ENCODE data around the gene AMDHD2. TPM values are rescaled to one million over a fixed set of nuclear protein-coding genes. Genes with fewer than 3 reads are reported as not detected.

Gene AMDHD2
- total and polyA plus RNA-seq, 2 of the 8 experiments (the other 6 are each of a cell fraction or from before 2014, with no cell fraction given): 43.0 to 54.6 TPM

DNA sequence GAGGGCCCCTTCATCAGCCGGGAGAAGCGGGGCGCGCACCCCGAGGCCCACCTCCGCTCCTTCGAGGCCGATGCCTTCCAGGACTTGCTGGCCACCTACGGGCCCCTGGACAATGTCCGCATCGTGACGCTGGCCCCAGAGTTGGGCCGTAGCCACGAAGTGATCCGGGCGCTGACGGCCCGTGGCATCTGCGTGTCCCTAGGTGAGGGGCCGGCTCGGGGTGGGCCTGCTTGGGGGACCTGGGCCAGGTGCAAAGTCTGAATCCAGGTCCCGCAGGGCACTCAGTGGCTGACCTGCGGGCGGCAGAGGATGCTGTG, 7.6 kb downstream of the AMDHD2 start:
- H3K4me3 ChIP-seq (ENCODE audit: extremely low read depth in 1 of 4, insufficient read depth in 2 of 4, low read depth in 3 of 4, low read length in 4 of 4): no peak overlapping the region
- no peak overlapping the region for H2AK5ac ChIP-seq (ENCODE audit: low read depth, low read length)
- no peak overlapping the region for H4K91ac ChIP-seq (replicated peaks; ENCODE audit: insufficient read length, low read length)
- peaks cover 0 to 19% of the 10 kb centered on the region in 2 experiments for H4K20me1 ChIP-seq (replicated peaks in 1 of 2; ENCODE audit: control insufficient read depth in 1 of 2, insufficient read depth in 2 of 2, low read length in 2 of 2)
- H3K27ac ChIP-seq (ENCODE audit: low read depth, low read length): no peak overlapping the region
- H3K4me2 ChIP-seq (ENCODE audit: insufficient read depth in 1 of 2, low read depth in 2 of 2, low read length in 2 of 2): no peak overlapping the region
- peaks cover 0 to 9% (median 7%) of the 10 kb centered on the region in 4 experiments; a peak in 4 of 7 replicates for H3K4me1 ChIP-seq (replicated peaks in 1 of 4; ENCODE audit: control insufficient read depth in 3 of 4, insufficient read depth in 4 of 4, low read length in 3 of 4)
- H3K79me1 ChIP-seq (ENCODE audit: low read depth, low read length): peaks cover 5% of the 10 kb centered on the region
- WGBS, 2 experiments (ENCODE audit: extremely low coverage in 1 of 2, insufficient coverage in 1 of 2, insufficient read length in 1 of 2, insufficient replicate concordance in 2 of 2, low coverage in 1 of 2, low lambda C conversion rate in 2 of 2, missing lambda C conversion rate in 1 of 2): 100% methylated on average over 13 of the region's 24 CpGs; no CpG with 5 or more reads in 1 of the 2 experiments
- no peak overlapping the region for H3K14ac ChIP-seq (ENCODE audit: insufficient read length)
- H3K23ac ChIP-seq (ENCODE audit: insufficient read length): no peak overlapping the region
- no peak overlapping the region for H3K18ac ChIP-seq (ENCODE audit: extremely low read depth, low read length)
- no peaks in the 10 kb centered on the region for H3K9me3 ChIP-seq (ENCODE audit: insufficient read depth in 2 of 2, low read depth in 1 of 2, low read length in 1 of 2)
- H2BK12ac ChIP-seq (ENCODE audit: low read depth, low read length): no peak overlapping the region
- H3K27me3 ChIP-seq (replicated peaks in 1 of 4; ENCODE audit: control insufficient read depth in 3 of 4, extremely low read depth in 1 of 4, insufficient read depth in 3 of 4, low read length in 3 of 4): no peaks in the 10 kb centered on the region
- H2AFZ ChIP-seq (ENCODE audit: low read length): no peak overlapping the region
- no peak for DNase-seq (ENCODE audit: low read depth in 1 of 2, low spot score in 2 of 2)
- H2BK20ac ChIP-seq (ENCODE audit: low read length): no peak overlapping the region
- H3K23me2 ChIP-seq (ENCODE audit: low read depth, low read length): peaks cover 12% of the 10 kb centered on the region
- POLR2A ChIA-PET (ENCODE audit: partially characterized antibody): interaction anchor here (1.1 kb wide), 1 partner anchor 14 kb away, joined by 3 read pairs; no protein-coding TSS in a partner anchor
- no peak overlapping the region for H2BK120ac ChIP-seq (replicated peaks; ENCODE audit: low read depth, low read length)
- no peak overlapping the region for H2BK15ac ChIP-seq (ENCODE audit: low read length)
- peak overlapping the region; percentile 25; the same call in 1 of the 2 replicates for H4K8ac ChIP-seq (ENCODE audit: extremely low read depth, insufficient read depth, low read length)
- H3K36me3 ChIP-seq (ENCODE audit: control insufficient read depth in 2 of 4, insufficient read depth in 4 of 4, low read length in 3 of 4): peaks cover 7 to 25% (median 16%) of the 10 kb centered on the region in 4 experiments
- no peak overlapping the region for H2BK5ac ChIP-seq (ENCODE audit: low read depth, low read length)
- no peak overlapping the region for H4K5ac ChIP-seq (ENCODE audit: insufficient read length, low read depth, low read length)
- no peak overlapping the region for H3K9ac ChIP-seq (replicated peaks in 1 of 4; ENCODE audit: extremely low read depth in 1 of 4, low read depth in 3 of 4, low read length in 3 of 4)
- CTCF ChIA-PET (ENCODE audit: partially characterized antibody): no interaction called here
- no peak overlapping the region for H3K56ac ChIP-seq (replicated peaks; ENCODE audit: insufficient read length, low read depth, low read length)
- no peak for TF ChIP-seq ZNF274 (IDR thresholded peaks at IDR 0.05; ENCODE audit: borderline replicate concordance, extremely low read depth, low read length)
- TF ChIP-seq SIX5 (IDR thresholded peaks at IDR 0.05; ENCODE audit: low read depth, low read length): no peak
- TF ChIP-seq YY1 (IDR thresholded peaks at IDR 0.05; ENCODE audit: low read depth, low read length): no peak
- no peak for TF ChIP-seq POLR2A (IDR thresholded peaks at IDR 0.05; ENCODE audit: control extremely low read depth in 1 of 2, low read depth in 2 of 2, low read length in 2 of 2)
- no peaks in the 10 kb centered on the region; a peak in 1 of 4 replicates for H3K79me2 ChIP-seq (ENCODE audit: control insufficient read depth in 1 of 2, insufficient read depth in 2 of 2, low read length in 2 of 2)
- H3K4ac ChIP-seq (replicated peaks; ENCODE audit: insufficient read length, low read depth, low read length): no peak overlapping the region
- no peak for FAIRE-seq

Data from H1 (cell line).